ENCODE results near the gene SLC7A7.
"Not testable (repeated sequence)": the region's sequence is repeated elsewhere in the genome, so short reads cannot be mapped to it uniquely, and the experiment has no call there.

The SLC7A7 gene

DNA sequence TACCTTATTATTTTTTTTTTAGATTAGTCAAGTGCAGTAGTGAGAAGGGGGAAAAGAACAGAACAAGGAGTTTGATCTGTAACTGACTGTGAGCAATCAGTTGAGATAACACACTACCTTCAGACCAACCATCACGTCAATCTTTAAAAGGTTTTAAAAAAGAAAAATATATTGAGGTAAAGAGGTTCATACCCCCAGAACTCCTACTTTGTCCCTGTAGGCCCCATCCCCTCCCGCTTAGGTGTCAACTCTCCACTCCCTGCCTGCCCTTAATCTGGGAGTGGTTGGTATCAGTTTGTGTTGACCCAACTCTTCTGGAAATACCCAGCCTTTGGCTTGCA, 37.3 kb upstream of the SLC7A7 start:
- Histone ChIP-seq H3K4me1 (peaks cover 35 to 66% (median 56%) of the 10 kb centered on the region in 10 experiments), H3K36me3 (0 out of 22 replicates have a peak, but pooled peaks cover 0 to 7% (median 0%) of the 10 kb centered on the region in 11 experiments), H3K27ac (peak overlapping the region in 10 of 11 experiments; percentile 15 to 90 (median 77); a peak in 17 of 22 replicates), H3K9me3 (replicated peaks in 1 of 11) (peaks cover 0 to 8% (median 0%) of the 10 kb centered on the region in 11 experiments; a peak in 3 of 22 replicates), H3K9ac (peak overlapping the region in 10 of 11 experiments; percentile 25 to 80 (median 75); a peak in 13 of 22 replicates), H3K27me3 (no peaks in the 10 kb centered on the region), H4K20me1 (peaks cover 0 to 4% (median 0%) of the 10 kb centered on the region in 11 experiments; a peak in 1 of 22 replicates), H3K4me2 (peak overlapping the region; percentile 79 to 100 (median 94)), H3K4me3 (peak overlapping the region in 1 of 10 experiments; percentile 61; a peak in 1 of 20 replicates)
- TF ChIP-seq Cebpa-rat (IDR thresholded peaks at IDR 0.05) = no peak

DNA sequence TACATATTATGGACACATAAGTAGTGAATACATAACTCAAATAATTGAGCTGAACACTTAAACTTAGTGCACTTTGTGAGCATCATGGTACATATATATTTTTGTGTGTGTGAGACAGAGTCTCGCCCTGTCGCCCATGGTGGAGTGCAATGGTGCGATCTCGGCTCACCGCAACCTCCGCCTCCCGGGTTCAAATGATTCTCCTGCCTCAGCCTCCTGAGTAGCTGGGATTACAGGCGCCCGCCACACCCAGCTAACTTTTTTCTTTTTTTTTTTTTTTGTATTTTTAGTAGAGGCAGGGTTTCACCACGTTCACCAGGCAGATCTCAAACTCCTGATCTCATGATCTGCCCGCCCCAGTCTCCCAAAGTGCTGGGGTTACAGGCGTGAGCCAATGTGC, 36.9 kb upstream of the SLC7A7 start:
- Histone ChIP-seq H3K27ac (peak overlapping the region in 10 of 11 experiments; percentile 40 to 90 (median 77); a peak in 16 of 22 replicates), H3K4me2 (peak overlapping the region; percentile 79 to 100 (median 94); a peak in 19 of 22 replicates), H3K9ac (peak overlapping the region in 7 of 11 experiments; percentile 63 to 80 (median 76); a peak in 8 of 22 replicates), H3K4me1 (peaks cover 36 to 67% (median 57%) of the 10 kb centered on the region in 10 experiments)
- not testable (repeated sequence) for H3K27me3 ChIP-seq; H3K36me3 ChIP-seq; H4K20me1 ChIP-seq; H3K9me3 ChIP-seq (replicated peaks in 1 of 11); H3K4me3 ChIP-seq

DNA sequence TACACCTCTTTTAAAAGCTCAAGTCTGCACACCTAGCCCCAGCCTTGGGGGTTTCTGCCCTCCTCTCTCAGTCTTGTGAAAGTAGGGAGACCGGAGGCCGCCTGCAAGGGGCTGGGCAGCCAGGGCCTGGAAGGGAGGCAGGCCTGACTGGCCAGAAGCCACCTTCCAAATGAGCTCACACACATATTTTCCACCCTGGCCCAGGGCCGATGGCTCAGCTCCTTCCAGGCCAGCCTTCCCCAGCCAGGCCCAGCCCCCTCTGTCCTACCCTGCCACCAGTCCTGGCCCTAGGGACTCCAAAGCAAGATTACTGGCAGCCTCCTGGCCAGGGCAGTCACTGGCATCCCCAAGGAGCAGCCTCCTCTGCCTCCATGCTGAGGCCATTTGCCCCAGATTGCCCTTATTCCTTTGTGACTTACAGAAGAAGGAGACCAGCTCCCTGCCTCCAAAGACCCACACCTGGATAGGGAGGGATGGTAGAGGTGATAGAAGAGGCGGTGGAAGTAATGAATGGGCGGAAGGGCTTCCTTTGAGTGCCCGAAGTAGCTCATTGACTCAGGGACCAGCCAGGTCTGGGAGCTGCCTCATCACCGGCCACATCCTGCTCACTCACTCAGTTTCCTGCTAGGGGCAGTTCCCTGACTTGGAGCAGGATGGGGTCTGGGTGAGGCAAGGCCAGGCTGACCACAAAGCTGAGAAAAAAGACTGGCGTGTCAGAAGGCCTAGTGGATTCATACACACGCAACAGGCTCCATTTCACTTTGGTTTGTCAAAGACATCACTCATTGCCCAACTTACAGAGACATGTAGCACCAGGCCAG, 35.9 kb upstream of the SLC7A7 start:
- H3K9ac ChIP-seq = peak overlapping the region; percentile 20 to 80 (median 63); a peak in 17 of 22 replicates

DNA sequence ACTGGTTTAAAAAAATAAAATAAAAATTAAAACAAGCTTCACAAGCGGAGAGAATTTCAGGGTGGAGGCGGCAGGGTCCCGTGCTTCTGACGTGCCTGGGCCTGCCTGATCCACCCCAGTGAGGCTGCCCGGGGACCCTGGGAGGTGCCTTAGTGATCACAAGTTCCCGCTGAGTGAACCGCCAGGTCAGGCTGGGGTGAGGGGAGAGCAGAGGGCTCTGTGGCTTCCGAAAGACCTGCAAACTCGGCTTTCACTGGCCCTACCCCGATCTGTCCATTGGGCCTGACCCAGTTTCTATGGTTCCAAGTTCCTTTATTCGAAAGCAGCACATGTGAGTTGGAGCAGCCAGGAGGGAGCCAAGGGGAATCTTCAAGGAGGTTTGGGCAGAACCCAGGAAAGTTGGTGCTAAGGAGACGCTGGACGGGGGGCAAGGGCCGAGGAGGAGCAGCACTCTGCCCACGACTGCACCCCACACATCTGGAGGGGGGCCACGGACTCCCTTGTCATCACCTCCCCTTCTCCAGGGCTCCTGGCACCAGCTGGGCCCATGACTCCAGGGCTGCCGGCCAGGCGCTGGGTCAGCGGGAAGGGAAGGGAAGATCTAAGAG, 34.1 kb upstream of the SLC7A7 start:
- Histone ChIP-seq H3K4me1 (peaks cover 53 to 94% (median 78%) of the 10 kb centered on the region in 10 experiments), H4K20me1 (peaks cover 0 to 31% (median 0%) of the 10 kb centered on the region in 11 experiments; a peak in 4 of 22 replicates), H3K9ac (peak overlapping the region in 6 of 11 experiments; percentile 29 to 68 (median 48); a peak in 9 of 22 replicates), H3K9me3 (replicated peaks in 1 of 11) (no peaks in the 10 kb centered on the region), H3K36me3 (peaks cover 0 to 34% (median 0%) of the 10 kb centered on the region in 11 experiments; a peak in 8 of 22 replicates), H3K4me3 (peak overlapping the region in 1 of 10 experiments; percentile 21; a peak in 1 of 20 replicates), H3K27ac (peak overlapping the region in 9 of 11 experiments; percentile 43 to 83 (median 65); a peak in 18 of 22 replicates), H3K4me2 (peak overlapping the region; percentile 52 to 97 (median 77); a peak in 21 of 22 replicates), H3K27me3 (no peaks in the 10 kb centered on the region)
- no peak for TF ChIP-seq Cebpa-rat (IDR thresholded peaks at IDR 0.05)

More for the DNA sequence above, 35.9 kb upstream of the SLC7A7 start:
- H3K9me3 ChIP-seq (replicated peaks in 1 of 11) = no peaks in the 10 kb centered on the region
- TF ChIP-seq Cebpa-rat (IDR thresholded peaks at IDR 0.05) = peak in 7 of 11 experiments; percentile 42 to 79 (median 55); a peak in 8 of 22 replicates
- H3K27ac ChIP-seq = peak overlapping the region; percentile 23 to 90 (median 77); a peak in 20 of 22 replicates
- H3K4me2 ChIP-seq = peak overlapping the region; percentile 42 to 100 (median 91)
- H3K36me3 ChIP-seq = peaks cover 0 to 16% (median 0%) of the 10 kb centered on the region in 11 experiments; a peak in 6 of 22 replicates
- H3K4me3 ChIP-seq = peak overlapping the region in 3 of 10 experiments; percentile 0 to 48 (median 2); a peak in 4 of 20 replicates
- H4K20me1 ChIP-seq = peaks cover 0 to 12% (median 0%) of the 10 kb centered on the region in 11 experiments; a peak in 3 of 22 replicates
- H3K27me3 ChIP-seq = no peaks in the 10 kb centered on the region
- H3K4me1 ChIP-seq = peaks cover 45 to 77% (median 66%) of the 10 kb centered on the region in 10 experiments

DNA sequence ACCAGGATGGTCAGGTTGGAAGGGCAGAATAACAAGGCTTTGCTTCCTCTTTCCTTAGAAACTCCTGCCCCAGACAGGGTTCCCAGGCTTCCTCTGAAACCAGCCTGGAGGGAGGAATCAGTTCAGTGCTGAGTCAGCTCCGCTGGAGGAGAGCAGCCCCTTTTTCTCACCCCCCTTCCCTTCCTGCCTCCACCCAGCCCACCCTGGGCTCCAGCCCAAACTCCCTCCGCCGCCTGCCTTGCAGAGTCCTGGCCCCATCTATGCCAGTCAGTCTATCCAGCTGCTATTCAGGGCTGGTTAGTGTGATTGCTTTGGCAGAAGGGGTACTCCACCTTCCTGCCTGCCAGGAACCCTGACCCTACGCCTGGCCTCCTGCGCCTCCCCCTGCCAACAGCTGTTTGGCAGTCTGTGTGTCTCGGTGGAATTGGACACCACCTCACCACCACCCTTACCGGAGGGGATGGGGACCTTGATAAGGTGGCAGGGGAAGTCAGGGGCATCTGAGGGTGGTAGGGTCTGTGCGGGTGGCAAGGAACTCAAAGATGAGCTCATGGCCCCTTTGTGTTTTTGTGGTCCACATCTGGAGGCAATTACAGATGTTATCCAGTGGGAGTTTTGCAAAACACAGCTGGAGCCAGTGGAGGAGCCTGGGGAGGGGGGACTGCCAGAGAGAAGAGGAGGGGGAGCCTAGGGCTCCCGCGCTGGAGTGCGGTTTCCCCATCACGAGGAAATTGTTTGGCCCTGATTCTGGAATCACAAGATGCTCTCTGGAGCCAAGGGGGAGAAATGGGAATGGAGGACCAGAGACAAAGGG, 33.3 kb upstream of the SLC7A7 start:
- H3K36me3 ChIP-seq = peaks cover 0 to 42% (median 0%) of the 10 kb centered on the region in 11 experiments; a peak in 8 of 22 replicates
- H4K20me1 ChIP-seq = peaks cover 0 to 38% (median 0%) of the 10 kb centered on the region in 11 experiments; a peak in 4 of 22 replicates
- H3K27ac ChIP-seq = peak overlapping the region; percentile 40 to 83 (median 65); a peak in 20 of 22 replicates
- H3K4me3 ChIP-seq = peak overlapping the region in 1 of 10 experiments; percentile 21; a peak in 1 of 20 replicates
- no peak for TF ChIP-seq Cebpa-rat (IDR thresholded peaks at IDR 0.05)
- peaks cover 57 to 96% (median 78%) of the 10 kb centered on the region in 10 experiments for H3K4me1 ChIP-seq
- H3K9me3 ChIP-seq (replicated peaks in 1 of 11) = no peaks in the 10 kb centered on the region
- no peaks in the 10 kb centered on the region for H3K27me3 ChIP-seq
- H3K9ac ChIP-seq = peak overlapping the region; percentile 11 to 68 (median 50); a peak in 20 of 22 replicates
- H3K4me2 ChIP-seq = peak overlapping the region; percentile 52 to 97 (median 77)

DNA sequence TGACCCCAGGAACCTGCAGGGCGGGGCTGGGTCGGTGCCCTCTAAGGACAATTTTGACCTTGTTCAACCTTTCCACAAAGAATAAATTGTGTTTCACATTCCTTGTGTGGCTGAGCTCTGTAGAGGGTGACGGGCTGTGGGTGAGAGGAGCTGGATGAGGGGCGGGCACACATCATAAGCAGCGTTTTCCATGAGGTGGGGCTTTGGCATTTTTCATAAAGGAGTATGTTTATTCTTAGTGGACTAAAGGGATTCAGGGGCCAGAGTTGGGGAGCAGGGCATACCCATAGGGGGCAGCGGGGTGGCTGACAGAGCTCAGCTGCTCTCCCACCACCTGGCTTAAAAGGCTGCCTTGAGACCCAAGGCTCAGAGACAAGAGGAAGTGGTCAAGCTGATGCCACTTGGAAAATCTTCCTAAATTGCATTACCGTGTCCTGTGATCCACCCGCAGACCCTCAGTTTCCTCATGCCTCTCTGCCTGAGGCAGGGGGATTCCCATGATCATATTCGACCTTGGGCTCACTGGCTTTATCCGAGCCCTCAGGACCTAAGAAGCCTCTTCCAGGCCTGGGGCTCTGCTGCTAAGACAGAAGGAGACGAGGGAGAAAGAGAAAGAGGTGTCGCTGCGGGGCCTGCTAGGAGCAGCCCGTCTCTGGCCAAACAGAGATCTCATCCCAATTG, 32.6 kb upstream of the SLC7A7 start:
- no peak for TF ChIP-seq Cebpa-rat (IDR thresholded peaks at IDR 0.05)
- H3K9me3 ChIP-seq (replicated peaks in 1 of 11) = no peaks in the 10 kb centered on the region
- H3K4me2 ChIP-seq = peak overlapping the region; percentile 52 to 97 (median 77)
- H3K27me3 ChIP-seq = no peaks in the 10 kb centered on the region
- peak overlapping the region; percentile 11 to 68 (median 50); a peak in 20 of 22 replicates for H3K9ac ChIP-seq
- H3K27ac ChIP-seq = peak overlapping the region; percentile 40 to 83 (median 65); a peak in 20 of 22 replicates
- H3K36me3 ChIP-seq = peaks cover 0 to 50% (median 0%) of the 10 kb centered on the region in 11 experiments; a peak in 8 of 22 replicates
- H4K20me1 ChIP-seq = peaks cover 0 to 46% (median 0%) of the 10 kb centered on the region in 11 experiments; a peak in 5 of 22 replicates
- H3K4me1 ChIP-seq = peaks cover 56 to 97% (median 71%) of the 10 kb centered on the region in 10 experiments
- H3K4me3 ChIP-seq = peak overlapping the region in 1 of 10 experiments; percentile 21; a peak in 1 of 20 replicates

DNA sequence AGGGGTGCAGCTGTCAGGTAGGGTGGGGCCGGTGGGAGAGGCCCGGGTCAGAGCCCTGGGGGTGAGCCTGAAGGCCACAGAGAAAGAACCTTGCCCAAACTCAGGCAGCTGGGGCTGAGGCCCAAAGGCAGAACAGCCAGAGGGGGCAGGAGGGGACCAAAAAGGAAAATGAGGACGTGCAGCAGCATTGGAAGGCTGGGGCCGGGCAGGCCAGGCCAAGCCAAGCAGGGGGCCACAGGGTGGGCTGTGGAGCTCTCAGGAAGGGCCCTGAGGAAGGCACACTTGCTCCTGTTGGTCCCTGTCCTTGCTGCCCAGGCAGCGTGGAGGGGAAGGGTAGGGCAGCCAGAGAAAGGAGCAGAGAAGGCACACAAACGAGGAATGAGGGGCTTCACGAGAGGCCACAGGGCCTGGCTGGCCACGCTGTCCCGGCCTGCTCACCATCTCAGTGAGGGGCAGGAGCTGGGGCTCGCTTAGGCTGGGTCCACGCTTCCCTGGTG, 31.6 kb upstream of the SLC7A7 start:
- no peak overlapping the region for H3K4me3 ChIP-seq
- no peaks in the 10 kb centered on the region for H3K9me3 ChIP-seq (replicated peaks in 1 of 11)
- H3K27ac ChIP-seq = peak overlapping the region in 9 of 11 experiments; percentile 23 to 69 (median 52); a peak in 13 of 22 replicates
- H4K20me1 ChIP-seq = peaks cover 0 to 55% (median 0%) of the 10 kb centered on the region in 11 experiments; a peak in 6 of 22 replicates
- no peak for TF ChIP-seq Cebpa-rat (IDR thresholded peaks at IDR 0.05)
- peaks cover 0 to 59% (median 0%) of the 10 kb centered on the region in 11 experiments; a peak in 8 of 22 replicates for H3K36me3 ChIP-seq
- no peaks in the 10 kb centered on the region for H3K27me3 ChIP-seq
- H3K4me2 ChIP-seq = peak overlapping the region; percentile 28 to 75 (median 57); a peak in 19 of 22 replicates
- peaks cover 49 to 97% (median 61%) of the 10 kb centered on the region in 10 experiments for H3K4me1 ChIP-seq
- H3K9ac ChIP-seq = peak overlapping the region in 5 of 11 experiments; percentile 36 to 71 (median 53); a peak in 8 of 22 replicates

Data from BLaER1 treated with 17β-estradiol and CSF1 and Interleukin-3, amounts not matched to agents 10 nM and 100 nM (cell line).